Fibroblast of pulmonary artery (primary cell): Measurements from ENCODE around the gene HOXB2.

Experiments
- DNase-seq: peaks from one replicate; pipeline ENCODE4 v3.0.0-alpha.2; 2010; ENCODE audit warnings: low read depth
- H3K4me3 ChIP-seq: replicated peaks from 2 replicates; pipeline ENCODE4 v1.5.1; 2011; ENCODE audit warnings: low read depth, mild to moderate bottlenecking, control low read depth, low read length, moderate library complexity
- CTCF ChIP-seq: IDR thresholded peaks from 2 replicates; pipeline ENCODE4 v1.5.1; 2011; ENCODE audit warnings: mild to moderate bottlenecking, control low read depth, low read length, inconsistent platforms; ENCODE audit errors: missing control alignments

The HOXB2 gene

GRCh38 chr17:48517478-48517877 is 27.4 kb downstream of the HOXB2 start:
- DNase-seq = no peak
- no peak overlapping the region for H3K4me3 ChIP-seq
- no peak for TF ChIP-seq CTCF

- DNase-seq = no peak
- no peak overlapping the region for H3K4me3 ChIP-seq
- TF ChIP-seq CTCF = no peak
Observed at GRCh38 chr17:48515925-48516900, 28.7 kb downstream of the HOXB2 start.

GRCh38 chr17:48514477-48514876 is 30.4 kb downstream of the HOXB2 start:
- H3K4me3 ChIP-seq = no peak overlapping the region
- no peak for TF ChIP-seq CTCF
- no peak for DNase-seq

- TF ChIP-seq CTCF = no peak
- no peak overlapping the region for H3K4me3 ChIP-seq
- no peak for DNase-seq
Observed at GRCh38 chr17:48513666-48514455, 31.0 kb downstream of the HOXB2 start.

- TF ChIP-seq CTCF = no peak
- DNase-seq = no peak
- no peak overlapping the region for H3K4me3 ChIP-seq
Observed at GRCh38 chr17:48513097-48513496, 31.8 kb downstream of the HOXB2 start.

GRCh38 chr17:48510761-48511604 is 33.9 kb downstream of the HOXB2 start:
- TF ChIP-seq CTCF = no peak
- no peak overlapping the region for H3K4me3 ChIP-seq
- peak; percentile 90 for DNase-seq
